Measurements from ENCODE around the gene RGS7.

- TF ChIP-seq CTCF (IDR thresholded peaks at IDR 0.05 in 4 of 5, conservative IDR thresholded peaks at IDR 0.05 in 1 of 5), result no peak
- no peak for TF ChIP-seq POLR2A (IDR thresholded peaks at IDR 0.05)
Observed at GRCh38 chr1:241102664-241103063, 254.3 kb downstream of the RGS7 start.
